Germinal center (tissue), 1 donor: Measurements from ENCODE around the gene PPY.
A peak's percentile ranks its signal among the peaks of the same experiment; 100 is the strongest.
"Not testable (repeated sequence)": the region's sequence is repeated elsewhere in the genome, so short reads cannot be mapped to it uniquely, and the experiment has no call there.

Source experiments
- DNase-seq: peaks from one replicate; pipeline ENCODE4 v3.0.0; 2012; ENCODE audit warnings: mixed read lengths, low spot score

The PPY gene

GRCh38 chr17:43931062-43931571, 11.2 kb downstream of the PPY start:
- DNase-seq, result no peak

GRCh38 chr17:43928609-43929008, 13.7 kb downstream of the PPY start:
- no peak for DNase-seq

- not testable (repeated sequence) for DNase-seq
Measured at GRCh38 chr17:43927929-43928328, 14.3 kb downstream of the PPY start.

GRCh38 chr17:43927060-43927864, 15.0 kb downstream of the PPY start:
- DNase-seq, result no peak

GRCh38 chr17:43924558-43924957, 17.7 kb downstream of the PPY start:
- DNase-seq, result no peak

- DNase-seq, result no peak
Measured at GRCh38 chr17:43920500-43921095, 21.7 kb downstream of the PPY start.

- DNase-seq, result no peak
Measured at GRCh38 chr17:43918026-43918389, 24.3 kb downstream of the PPY start.

GRCh38 chr17:43917348-43918025, 24.8 kb downstream of the PPY start:
- DNase-seq, result peak; percentile 52

GRCh38 chr17:43917016-43917347, 25.3 kb downstream of the PPY start:
- DNase-seq, result no peak

- no peak for DNase-seq
Measured at GRCh38 chr17:43916385-43916784, 25.9 kb downstream of the PPY start.

- no peak for DNase-seq
Measured at GRCh38 chr17:43915559-43915958, 26.7 kb downstream of the PPY start.

GRCh38 chr17:43914451-43914850, 27.8 kb downstream of the PPY start:
- no peak for DNase-seq

GRCh38 chr17:43913584-43913983, 28.7 kb downstream of the PPY start:
- DNase-seq, result no peak

GRCh38 chr17:43912635-43913304, 29.5 kb downstream of the PPY start:
- DNase-seq, result no peak

GRCh38 chr17:43911904-43912303, 30.4 kb downstream of the PPY start:
- no peak for DNase-seq

GRCh38 chr17:43909537-43910231, 32.6 kb downstream of the PPY start:
- no peak for DNase-seq

GRCh38 chr17:43907998-43908721, 34.1 kb downstream of the PPY start:
- peak; percentile 47 for DNase-seq

- DNase-seq, result peak; percentile 73
Measured at GRCh38 chr17:43907425-43907981, 34.8 kb downstream of the PPY start, which contains the start of gene MPP2. Gene MPP2, minus strand, starts transcription at chr17:43907536. Its CDS starts 3,076 bp downstream, at chr17:43904460.

- DNase-seq, result no peak
Measured at GRCh38 chr17:43906951-43907424, 35.3 kb downstream of the PPY start.

GRCh38 chr17:43905985-43906852, 36.1 kb downstream of the PPY start:
- DNase-seq, result no peak
